HG02759 (cell line): Measurements from ENCODE around the gene TXNL4A.
"Not testable (repeated sequence)": the region's sequence is repeated elsewhere in the genome, so short reads cannot be mapped to it uniquely, and the experiment has no call there.

Source experiments
- ATAC-seq: cut with Tn5 transposase; IDR thresholded peaks from one replicate; pipeline ENCODE4 v1.9.1; 2021; ENCODE audit warnings: mild to moderate bottlenecking, moderate library complexity; ENCODE audit not compliant: unreplicated experiment

Gene TXNL4A

DNA sequence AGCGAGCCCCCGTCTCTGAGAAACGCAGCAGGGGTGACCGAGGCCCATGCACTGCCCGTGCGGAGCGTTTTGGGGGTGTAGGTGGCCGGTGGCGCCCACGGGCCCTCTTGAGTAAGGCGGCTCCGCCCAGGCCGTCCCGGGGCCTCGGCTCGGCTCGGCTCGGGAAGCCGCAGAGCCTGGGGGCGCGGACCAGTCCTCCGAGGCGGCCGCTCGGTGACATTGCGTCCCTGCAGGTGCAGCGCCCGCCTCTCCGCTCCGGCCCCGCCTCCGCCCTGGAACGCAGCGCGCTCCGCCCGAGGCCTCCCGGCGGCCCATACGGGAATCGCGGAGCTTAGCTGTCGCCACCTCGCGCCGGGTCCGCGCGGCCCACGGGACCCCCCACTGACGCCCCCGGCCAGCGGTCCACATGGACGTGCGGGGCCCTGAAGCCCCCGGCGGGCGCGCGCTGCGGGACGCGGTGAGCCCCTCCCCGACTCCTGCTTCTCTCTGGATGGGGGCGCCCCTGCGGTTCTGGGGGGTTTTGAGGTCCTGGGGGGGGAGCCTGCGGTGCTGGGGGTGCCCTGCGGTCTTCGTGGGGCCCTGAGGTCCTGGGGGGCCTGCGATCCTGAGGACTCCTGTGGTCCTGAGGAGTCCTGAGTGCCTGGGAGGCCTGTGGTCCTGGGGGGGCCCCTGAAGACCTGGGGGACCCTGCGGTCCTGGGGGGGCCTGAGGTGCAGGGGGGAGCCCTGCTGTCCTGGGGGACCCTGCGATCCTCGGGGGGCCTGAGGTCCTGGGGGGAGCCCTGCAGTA, 23.8 kb downstream of the TXNL4A start, which contains the start of gene HSBP1L1:
Gene HSBP1L1 (plus strand): TSS at position 314 of the 789 bp plus-strand sequence. CDS start 93 bp downstream, at position 407.
- peak; percentile 59 for ATAC-seq

DNA sequence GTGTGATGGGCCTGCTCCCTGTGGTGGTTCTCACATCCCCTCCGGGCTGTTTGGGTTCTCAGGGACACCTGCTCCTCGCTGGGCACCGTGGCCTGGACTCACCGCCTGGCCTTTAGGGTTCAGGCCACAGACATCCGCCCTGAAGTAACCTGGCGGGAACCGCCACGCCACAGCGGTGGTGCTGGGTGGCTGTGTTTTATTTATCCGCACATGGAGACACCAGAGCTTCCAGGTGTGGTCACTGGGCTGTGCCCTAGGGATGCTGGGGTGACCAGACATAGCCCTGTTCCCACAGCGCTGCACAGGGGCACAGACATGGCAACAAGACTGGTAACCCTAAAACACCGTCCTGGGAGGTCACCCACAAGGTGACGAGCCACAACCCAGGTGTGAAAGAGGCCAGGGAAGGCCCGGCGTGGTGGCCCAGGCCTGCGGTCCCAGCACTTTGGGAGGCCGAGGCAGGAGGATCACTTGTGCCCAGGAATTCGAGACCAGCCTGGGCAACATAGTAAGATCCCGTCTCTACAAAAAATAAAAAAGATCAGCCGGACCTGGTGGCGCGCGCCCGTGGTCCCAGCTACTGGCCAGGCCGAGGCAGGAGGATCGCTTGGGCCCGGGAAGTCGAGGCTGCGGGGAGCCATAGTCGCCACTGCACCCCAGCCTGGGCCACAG, 24.6 kb downstream of the TXNL4A start:
- no peak for ATAC-seq

DNA sequence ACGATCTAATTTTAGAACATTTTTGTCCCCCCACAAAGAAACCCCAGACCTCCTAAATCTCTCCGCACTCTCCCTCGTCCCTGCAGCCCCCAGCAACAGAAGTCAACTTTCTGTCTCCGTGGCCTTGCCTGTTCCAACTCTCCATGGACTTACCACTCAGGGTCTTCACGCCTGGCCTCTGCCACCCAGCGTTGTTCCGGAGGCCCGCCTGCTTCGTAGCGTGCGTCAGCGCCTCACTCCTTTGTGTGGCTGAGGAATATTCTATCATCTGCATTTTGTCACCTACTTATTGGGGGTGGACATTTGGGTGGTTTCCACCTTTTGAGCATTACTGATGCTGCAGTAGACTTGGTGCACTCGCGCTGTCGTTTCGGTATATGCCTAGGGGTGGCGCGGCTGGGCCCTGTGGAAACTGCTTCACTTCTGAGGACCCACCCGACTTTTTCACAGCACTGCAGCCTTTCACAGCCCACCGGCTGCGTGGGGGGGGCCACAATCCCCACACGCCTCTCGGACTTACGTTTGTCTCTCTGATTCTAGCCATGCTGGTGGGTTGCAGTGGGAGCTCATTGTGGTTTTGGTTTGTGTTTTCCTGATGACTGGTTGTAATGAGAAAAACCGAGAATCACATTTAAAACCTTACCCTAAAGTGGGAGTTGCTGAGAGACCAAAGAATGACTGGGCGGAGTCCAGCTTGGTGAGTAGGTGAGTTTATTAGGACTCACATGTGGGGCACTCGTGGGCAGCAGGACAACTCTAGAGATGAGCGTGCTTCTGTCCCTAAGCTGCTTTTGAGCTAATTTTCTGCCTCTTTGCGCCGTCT, 25.3 kb downstream of the TXNL4A start:
- ATAC-seq = peak; percentile 69

DNA sequence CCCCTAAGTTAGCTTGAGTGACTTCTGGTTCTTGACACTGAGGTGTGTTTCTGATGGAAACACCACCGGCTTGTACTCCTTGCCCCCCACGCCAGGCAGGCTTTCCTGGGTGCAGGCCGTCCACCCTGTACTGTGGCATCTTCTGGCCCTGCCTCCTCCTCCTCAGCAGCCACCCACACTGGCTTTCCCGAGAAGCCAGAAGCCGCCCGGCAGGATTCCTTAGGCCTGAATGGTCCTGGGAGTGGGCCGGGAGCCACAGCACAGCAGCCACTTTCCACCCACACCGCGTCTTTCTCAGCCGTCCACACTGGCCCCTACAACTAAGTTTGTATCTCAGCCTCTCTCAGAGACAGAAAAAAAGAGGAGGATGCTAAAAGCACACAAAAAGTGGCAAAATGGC, 26.1 kb downstream of the TXNL4A start:
- no peak for ATAC-seq

DNA sequence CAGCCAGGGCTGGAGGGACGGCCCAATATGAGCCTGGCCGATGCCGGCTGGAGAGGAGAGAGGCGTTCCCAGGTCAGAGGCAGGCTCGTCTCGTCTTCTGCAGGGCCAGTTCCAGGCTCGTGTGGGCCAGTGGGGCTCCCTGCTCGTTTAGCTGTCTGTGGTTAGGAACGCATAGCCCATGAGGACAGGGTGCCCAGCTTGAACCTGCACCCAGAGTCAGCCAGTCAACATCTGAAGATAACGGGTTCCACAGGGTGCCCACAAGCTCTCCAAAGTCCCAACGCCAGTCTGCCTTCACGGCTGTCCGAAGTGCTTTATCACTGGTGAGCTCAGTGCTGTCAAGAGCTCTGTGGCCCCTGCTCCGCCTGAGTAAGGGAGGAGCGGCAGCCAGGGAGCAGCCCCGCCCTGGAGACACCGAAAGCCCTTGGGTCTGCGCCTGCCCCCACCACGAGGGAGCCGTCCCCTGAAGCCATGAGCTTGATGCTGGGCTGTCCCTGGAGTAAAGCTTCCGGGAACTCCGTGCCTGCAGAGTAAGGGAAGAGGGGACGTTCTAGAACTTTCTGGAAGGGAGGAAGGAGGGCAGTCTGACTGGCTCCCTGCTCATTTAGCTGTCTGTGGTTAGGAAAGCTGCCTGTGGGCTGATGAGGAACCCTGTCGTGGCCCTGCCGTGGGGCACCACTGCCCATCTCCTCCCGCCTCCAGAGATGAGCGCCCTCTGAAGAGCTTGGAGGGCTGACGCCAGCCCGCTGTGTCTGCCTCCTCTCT, 26.7 kb downstream of the TXNL4A start:
- ATAC-seq = no peak

DNA sequence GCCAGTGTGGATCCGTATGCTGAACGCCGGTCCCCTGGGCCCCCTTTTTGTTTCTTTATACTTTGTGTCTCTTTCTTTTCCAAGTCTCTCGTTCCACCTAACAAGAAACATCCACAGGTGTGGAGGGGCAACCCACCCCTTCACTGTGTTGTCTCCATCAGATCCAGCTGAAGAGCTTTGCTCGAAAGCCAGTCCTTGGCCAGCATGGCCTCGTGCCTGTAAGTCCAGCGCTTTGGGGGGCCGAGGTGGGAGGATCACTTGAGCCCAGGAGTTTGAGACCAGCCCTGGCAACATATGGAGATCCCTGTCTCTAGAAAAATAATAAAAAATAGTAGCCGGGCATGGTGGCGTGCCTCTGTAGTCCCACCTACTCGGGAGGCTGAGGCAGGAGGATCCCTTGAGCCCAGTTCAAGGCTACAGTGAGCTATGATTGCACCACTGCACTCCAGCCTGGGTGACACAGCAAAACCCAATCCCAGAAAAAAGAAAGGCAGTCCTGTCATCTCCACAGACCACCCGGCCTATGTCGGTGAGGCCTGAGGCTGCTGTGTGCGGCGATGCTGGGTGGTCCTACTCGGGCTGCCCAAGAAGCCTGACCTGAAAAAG, 27.3 kb downstream of the TXNL4A start:
- ATAC-seq = no peak

DNA sequence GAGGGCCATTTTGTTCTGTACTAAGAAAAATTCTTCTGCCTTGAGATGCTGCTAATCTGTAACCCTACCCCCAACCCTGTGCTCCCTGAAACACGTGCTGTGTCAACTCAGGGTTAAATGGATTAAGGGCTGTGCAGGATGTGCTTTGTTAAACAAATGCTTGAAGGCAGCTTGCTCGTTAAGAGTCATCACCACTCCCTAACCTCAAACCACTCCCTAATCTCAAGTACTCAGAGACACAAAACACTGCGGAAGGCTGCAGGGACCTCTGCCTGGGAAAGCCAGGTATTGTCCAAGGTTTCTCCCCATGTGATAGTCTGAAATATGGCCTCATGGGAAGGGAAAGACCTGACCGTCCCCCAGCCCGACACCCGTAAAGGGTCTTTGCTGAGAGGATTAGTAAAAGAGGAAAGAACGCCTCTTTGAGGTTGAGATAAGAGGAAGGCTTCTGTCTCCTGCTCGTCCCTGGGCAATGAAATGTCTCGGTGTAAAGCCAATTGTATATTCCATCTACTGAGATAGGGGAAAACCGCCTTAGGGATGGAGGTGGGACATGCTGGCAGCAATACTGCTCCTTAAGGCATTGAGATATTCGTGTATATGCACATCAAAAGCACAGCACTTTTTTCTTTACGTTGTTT, 28.1 kb downstream of the TXNL4A start:
- ATAC-seq = not testable (repeated sequence)

DNA sequence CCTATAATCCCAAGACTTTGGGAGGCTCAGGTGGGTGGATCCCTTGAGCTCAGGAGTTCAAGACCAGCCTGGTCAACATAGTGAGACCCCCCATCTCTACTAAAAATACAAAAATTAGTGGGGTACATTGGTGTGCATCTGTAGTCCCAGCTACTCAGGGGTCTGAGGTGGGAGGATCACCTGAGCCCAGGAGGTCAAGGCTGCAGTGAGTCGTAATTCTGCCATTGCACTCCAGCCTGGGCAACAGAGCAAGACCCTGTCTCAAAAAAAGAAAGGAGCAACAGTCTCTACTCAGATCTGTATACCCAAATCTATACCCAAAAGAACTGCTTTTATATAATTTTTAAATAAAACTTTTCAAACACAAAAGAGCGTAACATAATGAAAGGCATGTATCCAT, 29.4 kb downstream of the TXNL4A start:
- no peak for ATAC-seq

DNA sequence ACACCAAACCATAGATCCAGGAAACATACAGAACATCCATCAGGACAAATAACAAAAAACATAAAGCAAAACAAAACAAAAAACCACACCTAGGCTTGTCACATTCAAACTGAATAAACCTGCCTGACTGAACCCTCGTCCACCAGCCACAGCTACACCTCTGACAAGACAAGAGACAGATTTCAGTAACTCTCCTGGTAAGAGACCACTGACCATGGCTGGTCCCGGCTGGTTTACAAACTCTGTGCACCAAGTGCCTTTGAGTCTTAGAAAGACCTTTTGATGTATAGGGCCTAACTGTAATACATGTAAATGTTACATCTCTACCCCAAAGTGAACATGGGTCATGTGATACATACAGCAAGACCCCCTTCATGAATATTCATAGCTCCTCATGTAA, 32.1 kb downstream of the TXNL4A start:
- no peak for ATAC-seq

DNA sequence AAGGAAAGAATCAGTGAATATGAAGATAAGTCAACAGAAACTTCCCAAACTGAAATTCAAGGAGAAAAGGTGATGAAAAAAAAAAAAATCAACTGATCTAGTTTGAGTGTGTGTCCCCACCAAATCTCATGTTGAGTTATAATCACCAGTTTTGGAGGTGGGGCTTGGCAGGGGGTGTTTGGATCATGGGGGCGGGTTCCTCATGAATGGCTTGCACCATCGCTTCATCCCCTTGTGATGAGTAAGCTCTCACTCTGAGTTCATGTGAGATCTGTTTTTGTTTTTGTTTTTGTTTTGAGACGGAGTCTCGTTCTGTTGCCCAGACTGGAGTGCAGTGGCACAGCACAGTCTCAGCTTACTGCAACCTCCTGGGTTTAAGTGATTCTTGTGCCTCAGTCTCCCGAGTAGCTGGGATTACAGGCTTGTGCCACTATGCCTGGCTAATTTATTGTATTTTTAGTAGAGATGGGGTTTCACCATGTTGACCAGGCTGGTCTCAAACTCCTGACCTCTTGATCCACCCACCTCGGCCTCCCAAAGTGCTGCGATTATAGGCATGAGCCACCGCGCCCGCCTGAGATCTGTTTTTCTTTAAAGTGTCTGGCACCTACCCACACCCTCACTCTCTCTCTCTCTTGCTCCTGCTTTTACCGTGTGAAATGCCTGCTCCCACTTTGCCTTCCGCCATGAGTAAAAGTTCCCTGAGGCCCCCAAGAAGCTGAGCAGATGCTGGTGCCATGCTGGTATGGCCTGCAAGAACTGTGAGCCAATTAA, 32.9 kb downstream of the TXNL4A start:
- no peak for ATAC-seq

DNA sequence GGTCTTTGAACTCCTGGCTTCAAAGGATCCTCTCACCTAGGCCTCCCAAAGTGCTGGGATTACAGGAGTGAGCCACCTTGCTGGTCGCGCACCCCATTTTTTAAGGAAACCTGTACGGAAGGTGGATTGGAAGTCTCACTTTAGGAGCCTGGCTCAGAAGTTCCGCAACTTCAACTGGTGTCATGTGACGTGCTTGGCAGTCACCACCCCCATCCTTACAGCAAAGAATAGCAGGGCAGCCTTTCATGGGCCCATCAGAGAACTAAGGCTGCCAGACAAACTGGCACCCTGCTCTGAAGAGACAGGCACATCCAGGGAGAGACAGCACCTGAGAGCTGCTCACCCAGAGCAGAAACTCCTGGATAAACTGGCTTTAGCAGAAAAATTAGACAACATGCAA, 33.6 kb downstream of the TXNL4A start:
- ATAC-seq = no peak

DNA sequence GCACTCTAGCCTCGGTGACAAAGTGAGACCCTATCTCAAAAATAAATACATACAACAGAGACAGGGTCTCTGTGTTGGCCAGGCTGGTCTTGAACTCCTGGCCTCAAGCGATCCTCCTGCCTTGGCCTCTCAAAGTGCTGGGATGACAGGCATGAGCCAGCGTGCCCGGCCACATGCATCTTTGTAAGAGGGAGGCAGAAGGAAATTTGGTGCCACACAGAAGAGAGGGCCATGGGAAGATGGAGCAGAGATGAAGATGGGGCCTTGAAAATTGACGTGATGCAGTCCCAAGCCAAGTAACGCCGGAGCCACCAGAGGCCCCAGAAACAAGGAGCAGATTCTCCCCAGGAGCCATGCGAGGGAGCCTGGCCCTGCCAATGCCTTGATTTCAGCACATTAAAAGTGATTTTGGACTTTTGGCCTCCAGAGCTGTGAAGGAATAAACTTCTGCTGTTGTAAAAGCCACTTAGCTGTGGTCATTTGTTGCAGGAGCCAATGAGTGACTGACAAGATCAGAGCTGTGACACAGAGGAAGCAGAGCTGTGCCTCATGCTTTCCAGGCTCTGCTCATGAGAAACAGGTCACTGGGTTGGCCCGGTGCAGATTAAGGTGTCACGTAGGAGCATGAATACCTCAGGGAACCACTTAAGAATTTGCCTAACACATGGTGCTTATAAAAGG, 34.3 kb downstream of the TXNL4A start:
- ATAC-seq = no peak

DNA sequence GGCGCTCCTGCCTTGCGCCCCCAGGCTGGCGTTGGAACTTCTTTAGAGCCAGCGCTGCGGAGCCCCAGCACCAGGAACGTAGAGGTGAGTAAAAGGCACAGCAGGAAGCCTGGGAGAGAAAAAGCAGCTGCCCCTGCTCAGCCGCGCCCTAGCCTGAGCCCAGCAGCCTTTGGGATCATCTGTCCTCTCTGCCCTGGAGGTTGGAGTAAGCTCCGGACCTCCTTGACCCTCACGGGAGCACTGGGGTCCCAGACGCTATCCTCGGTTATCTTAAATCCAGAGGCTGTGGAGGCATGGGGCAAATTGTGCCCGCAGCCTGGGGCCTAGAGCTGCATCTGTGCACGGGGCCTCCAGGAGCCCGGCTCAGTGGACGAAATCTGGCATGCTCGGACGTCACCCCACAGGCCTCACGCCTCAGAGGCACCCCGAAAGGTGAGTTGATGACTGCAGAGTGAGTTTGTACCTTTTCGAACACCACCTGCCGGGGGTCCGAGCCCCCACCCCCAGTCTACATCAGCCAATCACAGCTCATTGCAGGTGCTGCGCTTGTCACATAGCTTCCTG, 35.3 kb downstream of the TXNL4A start:
- no peak for ATAC-seq

DNA sequence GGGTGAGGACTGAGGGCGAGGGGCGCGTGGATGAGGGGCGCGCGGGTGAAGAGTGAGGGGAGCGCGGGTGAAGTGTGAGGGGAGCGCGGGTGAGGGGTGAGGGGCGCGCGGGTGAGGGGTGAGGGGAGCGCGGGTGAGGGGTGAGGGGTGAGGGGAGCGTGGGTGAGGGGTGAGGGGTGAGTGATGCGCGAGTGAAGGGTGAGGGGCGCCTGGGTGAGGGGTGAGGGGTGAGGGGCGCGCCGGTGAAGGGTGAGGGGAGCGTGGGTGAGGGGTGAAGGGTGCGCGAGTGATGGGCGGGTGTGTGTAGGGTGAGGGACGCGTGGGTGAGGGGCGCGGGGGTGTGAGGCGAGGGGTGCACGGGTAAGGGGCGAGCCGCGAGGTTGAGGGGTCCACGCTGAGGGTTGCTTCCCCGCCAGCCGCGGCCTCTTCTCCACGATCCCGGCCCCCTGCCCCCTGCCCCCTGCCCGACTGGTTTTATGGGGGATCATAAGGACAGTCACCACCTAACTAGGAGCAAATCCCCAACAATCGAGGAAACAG, 35.8 kb downstream of the TXNL4A start:
- no peak for ATAC-seq

DNA sequence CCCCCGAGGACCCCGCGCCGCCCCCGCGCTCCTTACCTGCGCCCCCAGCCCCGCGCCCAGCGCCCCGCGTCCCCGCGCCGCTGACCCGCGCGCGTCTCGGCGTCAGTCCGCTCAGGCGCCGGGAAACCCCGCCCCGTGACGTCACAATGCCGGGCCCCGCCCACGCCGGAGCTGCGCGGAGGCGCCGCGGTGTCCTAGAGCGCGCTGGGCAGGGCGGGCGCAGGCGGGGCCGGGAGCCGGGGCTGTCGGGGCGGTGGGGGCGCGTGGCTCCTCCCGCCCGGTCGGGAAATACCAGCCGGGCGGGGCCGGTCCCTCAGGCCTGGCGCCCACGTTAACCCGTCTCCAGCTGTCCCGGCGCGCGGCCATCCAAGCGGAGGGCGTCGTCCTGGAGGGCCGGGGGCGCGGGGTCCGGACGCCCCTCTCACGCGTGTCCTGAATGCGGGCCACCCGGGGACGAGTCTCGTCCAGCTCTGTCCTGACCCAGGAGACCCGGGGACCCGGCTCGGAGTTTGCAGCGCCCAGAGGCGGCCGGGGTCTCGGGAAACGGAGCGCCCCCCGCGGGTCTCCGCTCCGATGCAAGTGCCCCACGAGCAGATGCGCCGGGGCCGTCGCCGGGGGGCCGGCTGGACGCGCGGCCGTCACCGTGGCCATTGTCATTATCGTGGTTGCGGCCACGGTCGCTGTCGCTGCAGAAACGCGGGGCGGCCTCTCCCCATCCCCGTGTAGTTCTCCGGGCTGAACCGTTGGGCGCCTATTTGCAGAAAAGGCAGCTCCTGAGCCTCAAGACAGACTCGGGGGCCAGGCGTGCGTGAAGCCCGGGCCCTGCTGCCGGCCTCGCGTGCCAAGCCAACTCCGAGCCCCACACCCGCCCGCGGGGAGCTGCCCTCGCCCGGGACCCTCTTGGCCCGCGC, 36.6 kb downstream of the TXNL4A start, which contains the start of gene SLC66A2:
Gene SLC66A2 (minus strand): TSS at position 109 of the 911 bp plus-strand sequence. CDS start 727 bp downstream, outside the sequence.
- peak; percentile 88 for ATAC-seq

DNA sequence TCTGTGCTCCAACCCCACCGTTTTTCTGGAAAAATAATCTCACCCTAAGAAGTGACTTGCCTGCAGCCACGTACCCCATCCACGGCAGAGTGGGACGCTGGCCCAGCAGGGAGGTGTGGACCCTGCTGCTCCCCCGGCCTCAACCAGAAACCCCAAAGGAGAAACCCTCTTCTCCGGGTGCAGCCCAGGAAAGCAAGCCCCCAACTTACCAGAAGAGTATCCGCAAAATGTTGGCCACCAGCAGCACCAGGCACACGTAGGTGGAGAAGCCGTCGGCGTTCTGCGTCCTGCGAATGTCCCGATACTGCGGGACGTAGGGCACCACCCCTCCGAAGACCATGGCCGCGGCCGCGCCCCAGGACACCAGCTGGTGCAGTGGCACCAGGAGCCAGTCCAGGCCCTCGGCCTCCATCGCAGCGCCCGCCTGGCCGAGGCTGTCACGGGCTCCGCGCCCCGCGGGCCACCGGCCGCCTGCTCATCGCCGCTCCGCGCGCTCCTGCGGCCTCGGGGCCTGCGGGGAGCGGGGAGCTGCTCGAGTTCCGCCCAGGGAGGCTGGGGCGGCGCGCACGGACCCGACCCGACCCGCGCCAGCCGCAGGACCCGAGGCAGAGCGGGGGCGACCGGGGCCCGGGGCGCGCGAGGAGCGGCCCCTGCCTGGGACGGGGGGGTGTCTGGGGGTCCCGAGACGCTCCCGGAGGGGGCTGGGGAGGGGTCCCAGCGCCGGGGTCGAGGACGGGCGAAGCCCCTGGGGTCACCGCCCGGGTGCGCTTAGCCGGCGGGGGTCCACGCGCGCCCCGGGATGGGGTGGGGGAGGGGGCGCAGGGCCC, 37.6 kb downstream of the TXNL4A start:
- peak; percentile 27 for ATAC-seq
